A375 (cell line): ENCODE data around the gene MAP6D1. TPM values are rescaled to one million over a fixed set of nuclear protein-coding genes. Genes with fewer than 3 reads are reported as not detected.

Experiments
- total RNA-seq: library from RNA; depleted of rRNA; stranded (reverse); fragments of >200 nt; shearing (Covaris generic); gene quantifications from 2 replicates; pipeline ENCODE4 v1.2.3, GENCODE V29; 2014; rRNA removed

The MAP6D1 gene
- total RNA-seq, result 1.0 and 2.3 TPM in 2 replicates

DNA sequence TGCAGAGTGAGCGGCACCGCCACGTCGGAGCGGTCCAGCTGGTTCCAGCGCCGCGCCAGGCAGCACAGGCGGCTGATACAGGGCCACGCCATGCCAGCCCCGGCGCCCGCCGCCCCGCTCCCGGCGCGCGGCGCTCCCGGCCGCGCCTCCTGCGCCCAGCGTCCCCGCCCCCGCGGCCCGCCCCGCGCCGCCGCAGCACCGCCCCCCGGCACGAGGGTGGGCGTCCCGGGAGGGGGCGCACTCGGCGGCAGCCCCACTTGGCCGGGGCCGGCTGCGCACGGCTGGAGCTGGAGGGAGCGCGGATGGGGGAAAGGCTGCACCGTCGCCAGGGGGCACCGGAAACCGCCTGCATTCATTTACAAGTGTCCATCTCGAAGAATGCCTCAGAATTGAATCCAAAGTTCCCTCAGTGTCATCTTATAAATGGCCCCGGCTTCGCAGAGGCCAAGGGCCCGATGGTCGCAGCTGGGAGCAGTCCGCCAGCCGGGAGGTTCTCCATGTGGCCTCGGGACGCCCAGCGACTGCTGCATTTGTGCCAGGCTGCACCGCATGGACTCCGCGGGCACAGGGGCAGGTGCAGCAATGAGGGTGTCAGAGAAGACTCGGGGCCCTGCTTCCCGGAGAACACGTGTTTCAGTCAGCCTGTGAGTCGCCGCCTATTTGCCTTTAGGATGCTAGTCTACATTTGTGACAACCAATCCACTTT, at the start of gene MAP6D1:
Gene MAP6D1, minus strand, starts transcription at position 122 of the 706 bp plus-strand sequence. Its CDS starts 30 bp downstream, at position 92.

Other genes with a start within 250 kb of the MAP6D1 start
- 15.1 and 18.3 TPM in 2 replicates for gene KLHL24, start 190.0 kb downstream of the MAP6D1 start, total RNA-seq
- gene YEATS2, start 127.8 kb downstream of the MAP6D1 start, total RNA-seq, result 14.7 and 17.4 TPM in 2 replicates
- gene PARL, start 59.3 kb upstream of the MAP6D1 start, total RNA-seq, result 31.1 and 42.9 TPM in 2 replicates
- 8.3 and 9.0 TPM in 2 replicates for gene ABCC5, start 192.3 kb upstream of the MAP6D1 start, total RNA-seq
- gene HTR3D, start 206.2 kb upstream of the MAP6D1 start, total RNA-seq, result not detected in 2 replicates
- gene HTR3C, start 227.5 kb upstream of the MAP6D1 start, total RNA-seq, result not detected in 2 replicates